HepG2 (cell line): ENCODE results near the gene SULT4A1. TPM values are rescaled to one million over a fixed set of nuclear protein-coding genes. Genes with fewer than 3 reads are reported as not detected.

Experiments
- ATAC-seq: fragments of 200-7000 bp; cut with Tn5 transposase; 3 replicates; pipeline ENCODE4 v1.9.1; 2020; ENCODE audit warnings: mild to moderate bottlenecking, moderate library complexity
- BruUV-seq: library from RNA; stranded (reverse); fragments of 400-500 nt; replicated peaks from 2 replicates; lab custom pipeline; 2021; lab: Mats Ljungman, UMichigan
- CTCF ChIA-PET: fragments of 300-600 bp; formaldehyde crosslinking; extraction: SDS; loops from one replicate; lab custom pipeline; 2021; ENCODE audit warnings: low total read pairs, inconsistent platforms, low intra/inter-chr PET ratio; lab: Yijun Ruan, JAX
- POLR2A ChIA-PET: fragments of 350-600 bp; sonication (Branson Sonifier 250); formaldehyde crosslinking; loops from one replicate; lab custom pipeline; 2020; ENCODE audit warnings: antibody characterized with exemption, inconsistent platforms; lab: Yijun Ruan, JAX
- DNase-seq: peaks from one replicate; pipeline ENCODE4 v3.0.0-alpha.2; 2015; ENCODE audit warnings: low spot score
- FAIRE-seq: peaks from 3 replicates; lab custom pipeline; 2011; peaks lifted over from hg19 to GRCh38; lab: Jason Lieb, UNC
- H2AFZ ChIP-seq: one replicate; pipeline ENCODE4 v1.6.1; 2011; ENCODE audit warnings: low read length, inconsistent platforms
- H3K27ac ChIP-seq: fragments of 300-600 bp; 3 replicates; pipeline ENCODE4 v1.8.0; 2011; ENCODE audit warnings: mixed run types, mild to moderate bottlenecking, mixed read lengths, low read length, inconsistent platforms; ENCODE audit not compliant: insufficient read depth; ENCODE audit errors: extremely low read length
- H3K27me3 ChIP-seq, 2 experiments: fragments of 200-600 bp in 1 of 2; 2 replicates in 1 of 2; 3 replicates in 1 of 2; pipeline versions ENCODE4 v1.6.0 to v1.8.0; 2011; ENCODE audit warnings: low read length in 2 of 2, mild to moderate bottlenecking in 2 of 2, moderate library complexity in 2 of 2, inconsistent platforms in 1 of 2; ENCODE audit not compliant: insufficient read depth in 2 of 2, control insufficient read depth in 1 of 2
- H3K36me3 ChIP-seq, 2 experiments: fragments of 200-600 bp in 1 of 2; replicated peaks in 1 of 2; 2 replicates in 1 of 2; 3 replicates in 1 of 2; pipeline versions ENCODE4 v1.5.1 to v1.8.0; 2011; ENCODE audit warnings: low read length in 2 of 2, inconsistent platforms in 1 of 2; ENCODE audit not compliant: insufficient read depth in 2 of 2, control insufficient read depth in 1 of 2
- H3K4me1 ChIP-seq: 2 replicates; pipeline ENCODE4 v1.5.1; 2012; ENCODE audit warnings: low read length, inconsistent platforms; ENCODE audit not compliant: insufficient read depth
- H3K4me2 ChIP-seq: 2 replicates; pipeline ENCODE4 v1.6.0; 2011; ENCODE audit warnings: low read depth, low read length, inconsistent platforms
- H3K4me3 ChIP-seq, 3 experiments: fragments of 200-600 bp in 1 of 3; sonication (generic), shearing (Covaris generic) in 1 of 3; replicated peaks in 1 of 3; 2 replicates each; pipeline ENCODE4 v1.5.1; 2011 to 2016; ENCODE audit warnings: low read length in 3 of 3, inconsistent platforms in 2 of 3, low read depth in 2 of 3, mild to moderate bottlenecking in 2 of 3, control low read depth in 1 of 3, mixed read lengths in 1 of 3; ENCODE audit not compliant: insufficient read depth in 1 of 3
- H3K79me2 ChIP-seq: one replicate; pipeline ENCODE4 v1.6.1; 2011; ENCODE audit warnings: low read length, inconsistent platforms; ENCODE audit not compliant: insufficient read depth
- H3K9ac ChIP-seq: 2 replicates; pipeline ENCODE4 v1.6.0; 2011; ENCODE audit warnings: mild to moderate bottlenecking, low read depth, low read length, inconsistent platforms; ENCODE audit not compliant: insufficient read depth
- H3K9me3 ChIP-seq: 2 replicates; pipeline ENCODE4 v1.5.1; 2012; ENCODE audit warnings: mild to moderate bottlenecking, low read length
- H4K20me1 ChIP-seq: 2 replicates; pipeline ENCODE4 v1.6.0; 2011; ENCODE audit warnings: inconsistent platforms, mild to moderate bottlenecking, low read length, moderate library complexity; ENCODE audit not compliant: insufficient read depth
- BRCA1 ChIP-seq: sonication (generic); formaldehyde crosslinking; IDR thresholded peaks from 2 replicates; pipeline ENCODE4 v1.4.0; 2020; ENCODE audit warnings: missing genetic modification reagents
- CBX5 ChIP-seq: sonication (generic); formaldehyde crosslinking; IDR thresholded peaks from 2 replicates; pipeline ENCODE4 v1.4.0; 2020; ENCODE audit warnings: missing genetic modification reagents, borderline replicate concordance
- KLF13 ChIP-seq: sonication (generic); formaldehyde crosslinking; IDR thresholded peaks from 2 replicates; pipeline ENCODE4 v1.4.0; 2020; ENCODE audit warnings: mild to moderate bottlenecking, missing genetic modification reagents
- MTA1 ChIP-seq: sonication (generic); formaldehyde crosslinking; IDR thresholded peaks from 2 replicates; pipeline ENCODE4 v1.4.0; 2020; ENCODE audit warnings: missing genetic modification reagents, mild to moderate bottlenecking, borderline replicate concordance
- NONO ChIP-seq, 2 experiments: fragments of 450-650 bp in 1 of 2; sonication (generic) in 1 of 2; formaldehyde crosslinking in 1 of 2; IDR thresholded peaks in 1 of 2; conservative IDR thresholded peaks in 1 of 2; 2 replicates each; pipeline versions ENCODE4 v1.6.1 to v1.8.0; 2017 to 2022; ENCODE audit warnings: mild to moderate bottlenecking in 1 of 2, missing genetic modification reagents in 1 of 2, moderate library complexity in 1 of 2
- NR1H2 ChIP-seq: sonication (generic); formaldehyde crosslinking; IDR thresholded peaks from 2 replicates; pipeline ENCODE4 v1.8.1; 2022; ENCODE audit warnings: low read depth, missing genetic modification reagents, borderline replicate concordance
- PAF1 ChIP-seq: IDR thresholded peaks from 2 replicates; pipeline ENCODE4 v1.6.1; 2016; ENCODE audit warnings: missing genetic modification reagents, missing compliant biosample characterization
- RARG ChIP-seq: sonication (generic); formaldehyde crosslinking; IDR thresholded peaks from 2 replicates; pipeline ENCODE4 v1.4.0; 2020; ENCODE audit warnings: low read depth, mild to moderate bottlenecking, missing genetic modification reagents
- RBAK ChIP-seq: sonication (generic); formaldehyde crosslinking; IDR thresholded peaks from 2 replicates; pipeline ENCODE4 v1.5.1; 2020; ENCODE audit warnings: mild to moderate bottlenecking, missing genetic modification reagents
- SMAD3 ChIP-seq: sonication (generic); formaldehyde crosslinking; IDR thresholded peaks from 2 replicates; pipeline ENCODE4 v1.4.0; 2020; ENCODE audit warnings: missing genetic modification reagents
- TBP ChIP-seq: sonication (generic); formaldehyde crosslinking; IDR thresholded peaks from 2 replicates; pipeline ENCODE4 v1.5.0; 2020; ENCODE audit warnings: missing genetic modification reagents
- TEF ChIP-seq: sonication (generic); formaldehyde crosslinking; IDR thresholded peaks from 2 replicates; pipeline ENCODE4 v1.5.0; 2020; ENCODE audit warnings: missing genetic modification reagents
- TFDP2 ChIP-seq: sonication (generic); formaldehyde crosslinking; IDR thresholded peaks from 2 replicates; pipeline ENCODE4 v1.4.0; 2020; ENCODE audit warnings: missing genetic modification reagents
- THAP7 ChIP-seq: sonication (generic); formaldehyde crosslinking; IDR thresholded peaks from 2 replicates; pipeline ENCODE4 v1.8.1; 2023; ENCODE audit warnings: mild to moderate bottlenecking, missing genetic modification reagents
- ZBTB42 ChIP-seq: sonication (generic); formaldehyde crosslinking; IDR thresholded peaks from 2 replicates; pipeline ENCODE4 v1.5.0; 2020; ENCODE audit warnings: mild to moderate bottlenecking, missing genetic modification reagents
- ZFP37 ChIP-seq: sonication (generic); formaldehyde crosslinking; IDR thresholded peaks from 2 replicates; pipeline ENCODE4 v1.4.0; 2020; ENCODE audit warnings: missing genetic modification reagents, borderline replicate concordance
- ZNF703 ChIP-seq: sonication (generic); formaldehyde crosslinking; IDR thresholded peaks from 2 replicates; pipeline ENCODE4 v1.5.1; 2020; ENCODE audit warnings: missing genetic modification reagents, mild to moderate bottlenecking, moderate library complexity, borderline replicate concordance
- ZNF780A ChIP-seq: sonication (generic); formaldehyde crosslinking; IDR thresholded peaks from 2 replicates; pipeline ENCODE4 v1.8.0; 2022; ENCODE audit warnings: mild to moderate bottlenecking, missing genetic modification reagents, moderate library complexity
- ZNF788 ChIP-seq: sonication (generic); formaldehyde crosslinking; IDR thresholded peaks from 2 replicates; pipeline ENCODE4 v1.5.0; 2020; ENCODE audit warnings: mild to moderate bottlenecking, missing genetic modification reagents, borderline replicate concordance
- WGBS: methylation state at CpG from one replicate; pipeline ENCODE4 v1.1.6; 2017; ENCODE audit warnings: low lambda C conversion rate; 5-methylcytosine and 5-hydroxymethylcytosine counted together
- in situ Hi-C: cut with HindIII; loops from 2 replicates; pipeline ENCODE4 v1.10.0; 2017; ENCODE audit warnings: low pct_unique_long_range_greater_than_20kb; ENCODE audit not compliant: extremely low pct_ligation_motif_present
- intact Hi-C: fragments of 100-400 bp; cut with micrococcal nuclease; formaldehyde crosslinking; loops from one replicate; pipeline ENCODE4 v1.10.0; 2022; ENCODE audit not compliant: unreplicated experiment
- polyA plus RNA-seq, 8 experiments: library from polyadenylated mRNA; depleted of rRNA in 3 of 8; stranded (reverse) in 7 of 8; unstranded in 1 of 8; fragments of >200 nt; fragmentation: Illumina TruSeq in 4 of 8; extraction: Trizol in 4 of 8; gene quantifications; 2 replicates each; pipeline versions ENCODE4 v1.2.1 to v1.2.3, GENCODE V29; 2011 to 2016; ENCODE audit warnings: low read depth in 4 of 8, missing spikeins in 1 of 8, mixed read lengths in 1 of 8; ENCODE audit not compliant: insufficient read depth in 1 of 8
- total RNA-seq, 5 experiments: library from RNA; depleted of rRNA; stranded (reverse); fragments of >200 nt; fragmentation: Illumina TruSeq; extraction: Trizol; gene quantifications; 2 replicates each; pipeline ENCODE4 v1.2.3, GENCODE V29; 2016; ENCODE audit warnings: low read depth in 1 of 5
- TF ChIP-seq, protein P1 (sequence below), 2 experiments: IDR thresholded peaks; 2 replicates each; pipeline ENCODE4 v1.6.1; 2011 to 2012; ENCODE audit warnings: low read length in 2 of 2, borderline replicate concordance in 1 of 2, low read depth in 1 of 2, mild to moderate bottlenecking in 1 of 2, moderate library complexity in 1 of 2

Gene SULT4A1
- total and polyA plus RNA-seq, 2 of the 13 experiments (the other 11 are each of a cell fraction or from before 2014, with no cell fraction given) = not detected

DNA sequence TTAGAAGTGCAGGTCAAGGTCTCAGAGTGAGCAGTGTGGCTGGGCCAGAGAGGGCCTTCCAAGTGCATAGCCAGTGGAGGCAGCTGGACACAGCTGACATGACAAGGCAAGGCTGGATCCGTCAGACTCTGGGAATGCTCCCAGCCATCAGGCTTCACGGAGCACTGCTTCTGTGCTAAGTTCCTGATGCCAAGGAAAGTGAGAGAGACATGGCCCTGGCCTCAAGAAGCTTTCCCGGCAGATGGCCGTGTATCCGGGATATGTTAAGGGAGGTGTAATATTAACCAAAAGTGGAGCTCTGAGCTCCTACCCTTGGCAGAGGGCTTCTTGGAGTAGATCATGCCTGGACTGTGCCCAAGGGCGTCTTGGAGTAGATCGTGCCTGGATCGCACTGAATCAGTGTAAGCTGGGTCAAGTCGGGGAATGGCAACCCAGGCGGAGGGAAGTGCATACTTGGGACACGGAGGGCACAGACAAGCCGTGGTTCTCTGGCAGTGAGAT, 42.8 kb downstream of the SULT4A1 start:
- no peak overlapping the region for H2AFZ ChIP-seq
- TF ChIP-seq NR1H2 (no peak), RBAK (CRISPR knock-in tag) (no peak), KLF13 (CRISPR knock-in tag) (no peak), BRCA1 (CRISPR knock-in tag) (no peak), ZFP37 (CRISPR knock-in tag) (no peak), THAP7 (CRISPR knock-in tag) (no peak), CBX5 (no peak), TBP (CRISPR knock-in tag) (no peak), NONO (IDR thresholded peaks at IDR 0.05) (no peak), NONO (CRISPR knock-in tag; conservative IDR thresholded peaks at IDR 0.05) (no peak), ZNF703 (CRISPR knock-in tag) (no peak), SMAD3 (CRISPR knock-in tag) (no peak), TEF (CRISPR knock-in tag) (no peak), ZNF788 (CRISPR knock-in tag) (no peak), ZNF780A (CRISPR knock-in tag) (no peak), ZBTB42 (CRISPR knock-in tag) (no peak), TFDP2 (CRISPR knock-in tag) (no peak), RARG (CRISPR knock-in tag) (no peak), PAF1 (CRISPR knock-in tag) (no peak), MTA1 (CRISPR knock-in tag) (no peak)
- TF ChIP-seq, protein P1, sequence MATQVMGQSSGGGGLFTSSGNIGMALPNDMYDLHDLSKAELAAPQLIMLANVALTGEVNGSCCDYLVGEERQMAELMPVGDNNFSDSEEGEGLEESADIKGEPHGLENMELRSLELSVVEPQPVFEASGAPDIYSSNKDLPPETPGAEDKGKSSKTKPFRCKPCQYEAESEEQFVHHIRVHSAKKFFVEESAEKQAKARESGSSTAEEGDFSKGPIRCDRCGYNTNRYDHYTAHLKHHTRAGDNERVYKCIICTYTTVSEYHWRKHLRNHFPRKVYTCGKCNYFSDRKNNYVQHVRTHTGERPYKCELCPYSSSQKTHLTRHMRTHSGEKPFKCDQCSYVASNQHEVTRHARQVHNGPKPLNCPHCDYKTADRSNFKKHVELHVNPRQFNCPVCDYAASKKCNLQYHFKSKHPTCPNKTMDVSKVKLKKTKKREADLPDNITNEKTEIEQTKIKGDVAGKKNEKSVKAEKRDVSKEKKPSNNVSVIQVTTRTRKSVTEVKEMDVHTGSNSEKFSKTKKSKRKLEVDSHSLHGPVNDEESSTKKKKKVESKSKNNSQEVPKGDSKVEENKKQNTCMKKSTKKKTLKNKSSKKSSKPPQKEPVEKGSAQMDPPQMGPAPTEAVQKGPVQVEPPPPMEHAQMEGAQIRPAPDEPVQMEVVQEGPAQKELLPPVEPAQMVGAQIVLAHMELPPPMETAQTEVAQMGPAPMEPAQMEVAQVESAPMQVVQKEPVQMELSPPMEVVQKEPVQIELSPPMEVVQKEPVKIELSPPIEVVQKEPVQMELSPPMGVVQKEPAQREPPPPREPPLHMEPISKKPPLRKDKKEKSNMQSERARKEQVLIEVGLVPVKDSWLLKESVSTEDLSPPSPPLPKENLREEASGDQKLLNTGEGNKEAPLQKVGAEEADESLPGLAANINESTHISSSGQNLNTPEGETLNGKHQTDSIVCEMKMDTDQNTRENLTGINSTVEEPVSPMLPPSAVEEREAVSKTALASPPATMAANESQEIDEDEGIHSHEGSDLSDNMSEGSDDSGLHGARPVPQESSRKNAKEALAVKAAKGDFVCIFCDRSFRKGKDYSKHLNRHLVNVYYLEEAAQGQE (IDR thresholded peaks at IDR 0.05; ENCODE audit: borderline replicate concordance in 1 of 2, low read depth in 1 of 2, low read length in 2 of 2) = no peak
- in situ Hi-C loops (no loop called here), intact Hi-C loops (no loop called here)
- FAIRE-seq (no peak), ATAC-seq (no peak), DNase-seq (no peak)
- H3K9ac ChIP-seq = no peak overlapping the region
- no peak overlapping the region for H3K4me3 ChIP-seq
- H3K79me2 ChIP-seq = no peaks in the 10 kb centered on the region
- 15% methylated on average over 7 of the region's 12 CpGs for WGBS
- BruUV-seq = no TSS peak
- H3K36me3 ChIP-seq = no peaks in the 10 kb centered on the region
- peaks cover 0 to 44% of the 10 kb centered on the region in 2 experiments; a peak in 4 of 5 replicates for H3K27me3 ChIP-seq
- H3K27ac ChIP-seq = no peak overlapping the region
- no peaks in the 10 kb centered on the region for H4K20me1 ChIP-seq
- ChIA-PET CTCF (no interaction called here), POLR2A (no interaction called here)
- H3K4me1 ChIP-seq = peaks cover 12% of the 10 kb centered on the region
- no peak overlapping the region for H3K4me2 ChIP-seq
- H3K9me3 ChIP-seq = no peaks in the 10 kb centered on the region
